Fibroblast of villous mesenchyme (primary cell): ENCODE measurements around the gene TECPR2. TPM values are rescaled to one million over a fixed set of nuclear protein-coding genes. Genes with fewer than 3 reads are reported as not detected.
"Not testable (repeated sequence)": the region's sequence is repeated elsewhere in the genome, so short reads cannot be mapped to it uniquely, and the experiment has no call there.

Source experiments
- DNase-seq: peaks from one replicate; pipeline ENCODE4 v3.0.0-alpha.2; 2010; ENCODE audit warnings: low read depth
- H3K4me3 ChIP-seq: 2 replicates; pipeline ENCODE4 v1.5.1; 2011; ENCODE audit warnings: low read depth, mild to moderate bottlenecking, low read length
- CTCF ChIP-seq: IDR thresholded peaks from 2 replicates; pipeline ENCODE4 v1.5.1; 2012; ENCODE audit warnings: low read depth, mild to moderate bottlenecking, low read length; ENCODE audit not compliant: insufficient read depth
- total RNA-seq: library from RNA; depleted of rRNA; stranded (reverse); fragments of >200 nt; gene quantifications from 2 replicates; pipeline ENCODE4 v1.2.3, GENCODE V29; 2012

TECPR2 gene
- total RNA-seq, 1 donor: 19.9 TPM

- no peak for DNase-seq
- no peak for TF ChIP-seq CTCF
Measured at GRCh38 chr14:102537981-102538601, 175.3 kb downstream of the TECPR2 start.

GRCh38 chr14:102538602-102539543, 176.1 kb downstream of the TECPR2 start:
- no peak overlapping the region for H3K4me3 ChIP-seq
- TF ChIP-seq CTCF: no peak
- peak; percentile 32 for DNase-seq

More at GRCh38 chr14:102537981-102538601, 175.3 kb downstream of the TECPR2 start:
- no peak overlapping the region for H3K4me3 ChIP-seq

GRCh38 chr14:102539544-102540314, 177.0 kb downstream of the TECPR2 start:
- peak; percentile 69 for DNase-seq
- no peak overlapping the region for H3K4me3 ChIP-seq
- TF ChIP-seq CTCF: no peak

GRCh38 chr14:102540315-102541028, 177.7 kb downstream of the TECPR2 start:
- no peak for DNase-seq
- H3K4me3 ChIP-seq: no peak overlapping the region
- TF ChIP-seq CTCF: no peak

GRCh38 chr14:102541029-102541491, 178.3 kb downstream of the TECPR2 start:
- H3K4me3 ChIP-seq, DNase-seq: not testable (repeated sequence)

GRCh38 chr14:102541771-102542170, 179.0 kb downstream of the TECPR2 start:
- no peak for DNase-seq
- H3K4me3 ChIP-seq: no peak overlapping the region
- no peak for TF ChIP-seq CTCF
